Measurements from ENCODE around the gene PRKN.

The PRKN gene

GRCh38 chr6:161424421-161424820 is 1303.1 kb downstream of the PRKN start:
- no peak for DNase-seq

- no peak for DNase-seq
Measured at GRCh38 chr6:161422710-161423680, 1304.6 kb downstream of the PRKN start.

- DNase-seq = no peak
Measured at GRCh38 chr6:161418463-161418945, 1309.1 kb downstream of the PRKN start.

- DNase-seq = no peak
Measured at GRCh38 chr6:161417717-161418462, 1309.7 kb downstream of the PRKN start.

- no peak for DNase-seq
Measured at GRCh38 chr6:161415302-161415855, 1312.2 kb downstream of the PRKN start.

DNA sequence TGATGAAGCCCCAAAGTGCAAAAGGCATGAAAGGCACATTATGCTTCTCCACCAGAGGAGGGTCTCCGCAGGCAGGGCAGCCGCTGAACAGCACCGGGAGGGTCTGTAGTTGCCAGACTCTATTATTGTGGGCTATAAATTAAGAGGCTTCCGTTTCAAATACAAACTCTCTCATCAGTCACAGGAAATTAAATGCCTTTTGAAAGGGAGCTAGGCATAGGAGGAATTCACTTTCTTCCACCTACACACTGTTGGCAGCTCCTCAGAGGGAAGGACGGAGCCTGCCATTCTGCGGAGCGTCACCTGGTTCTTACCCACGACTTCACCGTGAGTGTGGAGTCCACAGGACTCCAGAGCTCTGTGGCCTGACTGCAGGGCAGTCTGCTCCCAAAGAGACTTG is 1312.9 kb downstream of the PRKN start:
- DNase-seq = no peak

GRCh38 chr6:161414180-161414579 is 1313.4 kb downstream of the PRKN start:
- no peak for DNase-seq

DNA sequence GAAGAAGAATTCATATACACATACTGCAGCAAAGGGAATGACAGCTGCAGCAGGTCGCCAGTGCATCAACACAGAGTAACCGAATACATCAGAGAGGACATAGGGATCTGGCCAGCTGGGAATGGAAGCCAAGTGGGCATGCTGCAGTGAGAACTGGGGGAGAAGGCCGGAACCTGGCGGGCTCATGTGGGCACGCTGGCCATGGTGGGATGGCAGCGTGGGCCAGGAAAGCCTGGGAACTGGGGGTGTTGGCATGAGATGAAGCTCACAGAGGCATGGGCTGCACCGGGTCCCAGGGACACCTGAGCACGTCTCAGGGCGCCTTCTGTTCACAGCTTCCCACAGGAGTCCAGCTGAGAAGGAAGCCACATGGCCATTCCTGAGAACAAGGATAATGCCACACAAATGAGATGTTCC is 1314.2 kb downstream of the PRKN start:
- DNase-seq = no peak

DNA sequence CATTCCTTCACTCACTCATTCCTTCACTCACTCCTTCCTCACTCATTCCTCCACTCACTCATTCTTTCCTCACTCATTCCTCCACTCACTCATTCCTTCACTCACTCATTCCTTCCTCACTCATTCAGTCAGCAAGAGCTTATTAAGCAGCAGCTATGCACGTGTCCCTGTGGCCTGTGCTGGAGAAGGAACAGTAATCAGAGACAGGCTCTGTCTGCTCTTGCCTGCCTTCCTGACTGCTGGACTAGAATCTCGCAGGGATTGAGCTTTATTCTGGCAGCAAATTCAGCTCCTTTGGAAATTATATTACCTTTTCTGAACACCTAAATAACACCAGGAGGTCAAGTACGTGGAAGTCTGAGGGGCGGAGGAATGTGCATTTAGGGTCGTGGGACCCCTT is 1314.8 kb downstream of the PRKN start:
- DNase-seq = no peak

- no peak for DNase-seq
Measured at GRCh38 chr6:161411265-161411944, 1316.2 kb downstream of the PRKN start.

DNA sequence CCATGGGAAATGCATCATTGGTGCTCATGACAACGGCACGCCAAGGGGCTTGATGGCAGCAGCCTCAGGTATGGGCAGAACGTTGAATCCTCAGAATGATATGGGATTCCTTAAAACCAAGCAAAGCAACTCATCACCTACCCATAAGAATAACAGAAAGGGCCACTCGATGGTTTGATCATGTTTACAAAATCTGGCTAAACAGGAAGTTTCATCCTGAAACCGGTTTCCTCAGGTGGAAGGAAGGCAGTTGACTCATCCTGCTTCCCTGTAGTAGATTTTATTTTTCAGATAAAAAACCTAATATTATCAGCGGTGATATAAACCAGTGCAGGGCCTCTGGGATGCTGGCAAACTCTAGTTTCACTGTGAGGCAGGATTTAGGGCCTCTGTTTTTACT is 1316.8 kb downstream of the PRKN start:
- DNase-seq = no peak

DNA sequence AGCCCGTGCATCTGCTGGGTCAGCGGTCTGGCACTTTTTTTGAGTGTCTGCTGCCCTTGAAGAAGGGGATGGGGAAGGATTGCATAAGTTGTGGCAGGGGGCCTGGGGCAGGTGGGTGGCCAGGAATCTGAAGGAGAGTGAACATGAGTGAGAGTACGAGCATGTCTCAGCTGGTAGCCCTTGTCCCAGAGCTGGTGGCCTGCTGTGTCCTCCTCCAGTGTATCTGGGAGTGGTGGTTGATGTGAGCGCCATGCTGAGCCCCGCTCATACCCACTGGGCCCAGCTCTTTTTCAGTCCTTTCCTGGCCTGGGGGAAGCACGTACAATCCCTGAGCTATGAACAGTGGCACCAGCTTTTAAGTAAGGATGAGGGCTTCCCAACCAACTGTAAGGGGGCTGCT is 1317.5 kb downstream of the PRKN start:
- no peak for DNase-seq

- DNase-seq = no peak
Measured at GRCh38 chr6:161409353-161409752, 1318.2 kb downstream of the PRKN start.

GRCh38 chr6:161408041-161408440 is 1319.5 kb downstream of the PRKN start:
- DNase-seq = no peak

DNA sequence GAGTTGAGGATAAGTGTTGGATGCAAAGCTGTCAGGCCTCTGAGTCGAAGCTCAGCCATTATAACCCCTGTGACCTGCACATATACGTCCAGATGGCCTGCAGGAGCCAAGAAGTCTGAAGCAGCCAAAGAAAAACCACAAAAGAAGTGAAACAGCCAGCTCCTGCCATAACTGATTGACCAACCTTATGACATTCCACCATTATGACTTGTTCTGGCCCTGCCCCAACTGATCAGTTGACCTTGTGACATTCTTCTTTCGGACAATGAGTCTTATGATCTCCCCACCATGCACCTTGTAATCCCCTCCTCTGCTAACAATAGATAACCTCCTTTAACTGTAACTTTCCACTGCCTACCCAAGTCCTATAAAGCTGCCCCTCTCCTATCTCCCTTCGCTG is 1320.0 kb downstream of the PRKN start:
- no peak for DNase-seq

DNA sequence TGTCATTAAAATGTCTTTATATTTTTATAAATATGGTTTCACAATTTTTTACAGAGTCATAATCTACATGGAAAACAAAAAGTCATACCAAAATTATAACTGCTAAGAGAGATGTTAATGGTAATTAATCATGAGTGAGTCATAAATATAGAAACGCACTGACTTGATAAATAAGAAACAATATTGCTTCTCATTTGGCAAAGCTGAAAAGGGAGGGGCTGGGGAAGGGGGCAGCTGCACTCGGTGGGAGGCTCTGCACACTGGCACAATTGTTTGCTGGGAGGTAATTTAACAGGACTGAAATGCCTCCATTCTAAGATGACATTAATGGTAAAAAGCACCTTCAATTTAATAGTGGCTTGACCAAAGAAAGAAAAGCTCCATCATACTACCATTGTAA is 1320.5 kb downstream of the PRKN start:
- DNase-seq = no peak

- no peak for DNase-seq
Measured at GRCh38 chr6:161406646-161407045, 1320.9 kb downstream of the PRKN start.

DNA sequence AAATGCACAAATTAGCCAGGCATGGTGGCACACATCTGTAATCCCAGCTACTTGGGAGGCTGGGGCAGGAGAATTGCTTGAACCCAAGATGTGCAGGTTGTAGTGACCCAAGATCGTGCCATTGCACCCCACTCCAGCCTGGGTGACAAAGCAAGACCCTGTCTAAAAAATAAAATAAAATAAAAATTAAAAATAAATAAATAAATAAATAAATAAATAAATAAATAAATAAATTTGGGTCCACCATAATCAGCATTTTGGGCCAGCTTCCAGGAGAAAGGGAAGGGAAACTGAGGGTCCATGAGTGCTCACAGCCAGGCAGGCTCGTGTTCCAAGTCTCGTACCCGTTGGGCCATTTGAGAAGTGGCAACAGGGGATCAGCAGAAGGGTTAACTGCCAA is 1322.1 kb downstream of the PRKN start:
- DNase-seq = no peak

DNA sequence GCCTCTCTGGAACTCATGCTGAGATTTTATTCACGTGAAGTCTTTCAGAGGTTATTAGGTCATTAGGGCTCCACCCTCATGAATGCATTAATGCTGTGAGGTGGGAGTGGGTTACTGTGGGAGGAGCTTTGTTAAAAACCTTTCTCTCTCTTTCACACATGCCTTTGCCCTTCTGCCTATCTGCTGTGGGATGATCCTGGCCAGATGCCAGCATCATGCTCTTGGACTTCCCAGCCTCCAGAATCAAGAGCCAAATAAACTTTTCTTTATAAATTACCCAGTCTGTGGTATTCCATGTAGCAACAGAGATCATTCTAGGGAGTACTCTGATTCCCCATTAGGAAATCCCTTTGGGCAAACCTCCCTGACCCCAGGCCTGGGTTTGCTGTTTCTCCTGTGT is 1323.8 kb downstream of the PRKN start:
- no peak for DNase-seq

- no peak for DNase-seq
Measured at GRCh38 chr6:161401587-161402309, 1325.8 kb downstream of the PRKN start.

- DNase-seq = no peak
Measured at GRCh38 chr6:161400671-161401070, 1326.9 kb downstream of the PRKN start.

- DNase-seq = no peak
Measured at GRCh38 chr6:161396539-161396938, 1331.0 kb downstream of the PRKN start.
